NB4 (cell line): ENCODE measurements around the gene CAMKMT.

Source experiments
- DNase-seq: peaks from one replicate; pipeline ENCODE4 v3.0.0; 2010; ENCODE audit warnings: low read depth
- H3K4me3 ChIP-seq: one replicate; pipeline ENCODE4 v1.5.1; 2011; ENCODE audit warnings: mild to moderate bottlenecking, low read depth, low read length, moderate library complexity
- CTCF ChIP-seq: IDR thresholded peaks from one replicate; pipeline ENCODE4 v1.5.1; 2012; ENCODE audit warnings: low read depth, low read length
- MAX ChIP-seq: IDR thresholded peaks from 2 replicates; pipeline ENCODE4 v1.6.1; 2011; ENCODE audit warnings: low read depth, low read length
- MYC ChIP-seq: IDR thresholded peaks from 2 replicates; pipeline ENCODE4 v1.6.1; 2011; ENCODE audit warnings: low read depth, low read length
- POLR2A ChIP-seq: IDR thresholded peaks from 2 replicates; pipeline ENCODE4 v1.6.1; 2011; ENCODE audit warnings: mild to moderate bottlenecking; ENCODE audit not compliant: insufficient read length; ENCODE audit errors: extremely low read depth

The CAMKMT gene

GRCh38 chr2:44680424-44680971 is 318.8 kb downstream of the CAMKMT start:
- no peak for DNase-seq
- TF ChIP-seq MYC (no peak), CTCF (no peak), POLR2A (no peak), MAX (no peak)
- H3K4me3 ChIP-seq, result no peak overlapping the region

GRCh38 chr2:44680983-44681531 is 319.3 kb downstream of the CAMKMT start:
- no peak for DNase-seq
- no peak overlapping the region for H3K4me3 ChIP-seq
- TF ChIP-seq CTCF, result no peak
- TF ChIP-seq MYC, result no peak
- no peak for TF ChIP-seq POLR2A
- no peak for TF ChIP-seq MAX

GRCh38 chr2:44682459-44682858 is 320.7 kb downstream of the CAMKMT start:
- no peak for TF ChIP-seq POLR2A
- TF ChIP-seq CTCF, result no peak
- no peak for TF ChIP-seq MYC
- TF ChIP-seq MAX, result no peak
- DNase-seq, result no peak
- H3K4me3 ChIP-seq, result no peak overlapping the region

- H3K4me3 ChIP-seq, result no peak overlapping the region
- TF ChIP-seq POLR2A (no peak), MYC (no peak), MAX (no peak), CTCF (no peak)
- no peak for DNase-seq
Measured at GRCh38 chr2:44684559-44684958, 322.8 kb downstream of the CAMKMT start.

- TF ChIP-seq MAX, result no peak
- TF ChIP-seq POLR2A, result no peak
- no peak for TF ChIP-seq CTCF
- no peak for DNase-seq
- no peak overlapping the region for H3K4me3 ChIP-seq
Measured at GRCh38 chr2:44686561-44686960, 324.8 kb downstream of the CAMKMT start.
